ENCODE measurements around the gene MRPL24. TPM values are rescaled to one million over a fixed set of nuclear protein-coding genes. Genes with fewer than 3 reads are reported as not detected.

The MRPL24 gene
- total RNA-seq, result 9.7 TPM

GRCh38 chr1:156740741-156741480 is at the start of gene MRPL24:
Gene MRPL24 (minus strand): TSS chr1:156741088. CDS start chr1:156738704, 2,384 bp downstream.

GRCh38 chr1:156767101-156767878 is 26.4 kb upstream of the MRPL24 start, which contains the start of gene PRCC:
Gene PRCC (plus strand): TSS chr1:156767535. CDS start chr1:156767772, 237 bp downstream.

GRCh38 chr1:156751451-156751756 is 10.5 kb upstream of the MRPL24 start, which contains the start of gene HDGF:
Gene HDGF (minus strand): TSS chr1:156751675. CDS start chr1:156751429, 246 bp downstream.

GRCh38 chr1:156728599-156729462 is 12.1 kb downstream of the MRPL24 start, which contains the start of gene ISG20L2:
Gene ISG20L2 (minus strand): TSS chr1:156728766. CDS start chr1:156727652, 1,114 bp downstream.

GRCh38 chr1:156727926-156728598 is 12.8 kb downstream of the MRPL24 start, which contains the start of gene METTL25B:
Gene METTL25B (plus strand): TSS chr1:156728469. CDS start chr1:156729105, 636 bp downstream.

GRCh38 chr1:156705321-156705917 is 35.5 kb downstream of the MRPL24 start, which contains the start of gene CRABP2:
Gene CRABP2 (minus strand): TSS chr1:156705583. CDS start chr1:156705446, 137 bp downstream.

Other genes with a start within 250 kb of the MRPL24 start
- gene MEF2D, start 240.3 kb downstream of the MRPL24 start, total RNA-seq, result 10.0 TPM
- gene IQGAP3, start 168.5 kb downstream of the MRPL24 start, total RNA-seq, result 5.9 TPM
- not detected for gene TTC24, start 161.4 kb downstream of the MRPL24 start, total RNA-seq
- 40.1 TPM for gene NAXE, start 149.3 kb downstream of the MRPL24 start, total RNA-seq
- 20.7 TPM for gene GPATCH4, start 139.6 kb downstream of the MRPL24 start, total RNA-seq
- gene HAPLN2, start 121.7 kb downstream of the MRPL24 start, total RNA-seq, result 1.3 TPM
- 94.8 TPM for gene BCAN, start 99.0 kb downstream of the MRPL24 start, total RNA-seq
- 29.7 TPM for gene NES, start 63.7 kb downstream of the MRPL24 start, total RNA-seq
- gene CRABP2, start 35.5 kb downstream of the MRPL24 start, total RNA-seq, result 1.9 TPM
- 11.6 TPM for gene METTL25B, start 12.6 kb downstream of the MRPL24 start, total RNA-seq
- 14.1 TPM for gene ISG20L2, start 12.3 kb downstream of the MRPL24 start, total RNA-seq
- 68.5 TPM for gene HDGF, start 10.6 kb upstream of the MRPL24 start, total RNA-seq
- 27.9 TPM for gene PRCC, start 26.4 kb upstream of the MRPL24 start, total RNA-seq
- gene SH2D2A, start 75.8 kb upstream of the MRPL24 start, total RNA-seq, result not detected
- gene INSRR, start 118.0 kb upstream of the MRPL24 start, total RNA-seq, result 0.31 TPM
- 0.31 TPM for gene NTRK1, start 119.8 kb upstream of the MRPL24 start, total RNA-seq
- gene PEAR1, start 152.6 kb upstream of the MRPL24 start, total RNA-seq, result 0.94 TPM
- not detected for gene LRRC71, start 179.5 kb upstream of the MRPL24 start, total RNA-seq

All from parietal lobe (tissue), 1 donor.